ENCODE data around the gene TPK1.

- TF ChIP-seq CTCF (IDR thresholded peaks at IDR 0.05) (no peak), EP300 (IDR thresholded peaks at IDR 0.05) (no peak), POLR2A (IDR thresholded peaks at IDR 0.05) (no peak), POLR2AphosphoS5 (IDR thresholded peaks at IDR 0.05) (no peak)
Measured at GRCh38 chr7:144805627-144806239, 30.1 kb downstream of the TPK1 start.

Measured in upper lobe of left lung (tissue), 4 donors.